Neuronal stem cell (in vitro differentiated cells): ENCODE results near the gene ZFP62.

Source experiments
- DNase-seq: peaks from one replicate; pipeline ENCODE4 v3.0.0-alpha.2; 2013; ENCODE audit warnings: low spot score
- H2AFZ ChIP-seq: one replicate; pipeline ENCODE4 v1.6.1; 2013; ENCODE audit warnings: mild to moderate bottlenecking, low read length, inconsistent platforms
- H2AK5ac ChIP-seq: 2 replicates; pipeline ENCODE4 v1.6.1; 2013; ENCODE audit warnings: low read depth, mild to moderate bottlenecking, inconsistent platforms, low read length, moderate library complexity, mixed read lengths
- H2BK120ac ChIP-seq: 2 replicates; pipeline ENCODE4 v1.6.1; 2013; ENCODE audit warnings: low read depth, mild to moderate bottlenecking, inconsistent platforms, low read length, moderate library complexity, mixed read lengths
- H2BK12ac ChIP-seq: one replicate; pipeline ENCODE4 v1.6.1; 2013; ENCODE audit warnings: low read length, inconsistent platforms
- H2BK15ac ChIP-seq: 2 replicates; pipeline ENCODE4 v1.6.1; 2013; ENCODE audit warnings: mild to moderate bottlenecking, low read length, inconsistent platforms, mixed read lengths
- H2BK5ac ChIP-seq: one replicate; pipeline ENCODE4 v1.6.1; 2013; ENCODE audit warnings: inconsistent platforms, mild to moderate bottlenecking, low read length, moderate library complexity
- H3K14ac ChIP-seq: one replicate; pipeline ENCODE4 v1.6.1; 2013; ENCODE audit warnings: low read length, inconsistent platforms
- H3K18ac ChIP-seq: 2 replicates; pipeline ENCODE4 v1.6.1; 2013; ENCODE audit warnings: low read length, inconsistent platforms
- H3K23ac ChIP-seq: 2 replicates; pipeline ENCODE4 v1.6.1; 2013; ENCODE audit warnings: low read depth, mild to moderate bottlenecking, mixed read lengths, low read length, inconsistent platforms; ENCODE audit not compliant: poor library complexity
- H3K27ac ChIP-seq: replicated peaks from 3 replicates; pipeline ENCODE4 v1.5.1; 2013; ENCODE audit warnings: low read length, inconsistent platforms
- H3K27me3 ChIP-seq, 3 experiments: 2 replicates each; pipeline ENCODE4 v1.6.1; 2013; ENCODE audit warnings: low read length in 3 of 3, mild to moderate bottlenecking in 2 of 3, inconsistent platforms in 1 of 3, low read depth in 1 of 3, mixed read lengths in 1 of 3, moderate library complexity in 1 of 3; ENCODE audit not compliant: control insufficient read depth in 3 of 3, insufficient read depth in 3 of 3
- H3K36me3 ChIP-seq, 2 donors: replicated peaks in 1 of 2; 2 replicates each; pipeline ENCODE4 v1.6.1; 2013; ENCODE audit warnings: low read length in 2 of 2; ENCODE audit not compliant: control insufficient read depth in 2 of 2, insufficient read depth in 2 of 2
- H3K4ac ChIP-seq: 2 replicates; pipeline ENCODE4 v1.6.1; 2013; ENCODE audit warnings: inconsistent platforms, mild to moderate bottlenecking, low read length, moderate library complexity
- H3K4me1 ChIP-seq, 2 donors: 1 replicate in 1 of 2; 2 replicates in 1 of 2; pipeline ENCODE4 v1.6.1; 2013; ENCODE audit warnings: low read length in 2 of 2, low read depth in 1 of 2; ENCODE audit not compliant: control insufficient read depth in 2 of 2, insufficient read depth in 1 of 2
- H3K4me2 ChIP-seq: one replicate; pipeline ENCODE4 v1.6.1; 2013; ENCODE audit warnings: mild to moderate bottlenecking, low read length, inconsistent platforms; ENCODE audit not compliant: insufficient read depth, poor library complexity, severe bottlenecking
- H3K4me3 ChIP-seq, 2 donors: 2 replicates each; pipeline ENCODE4 v1.5.1; 2013; ENCODE audit warnings: low read length in 2 of 2, mild to moderate bottlenecking in 2 of 2, inconsistent platforms in 1 of 2, moderate library complexity in 1 of 2
- H3K79me1 ChIP-seq: one replicate; pipeline ENCODE4 v1.6.1; 2013; ENCODE audit warnings: low read depth, mild to moderate bottlenecking, inconsistent platforms, low read length, moderate library complexity
- H3K9ac ChIP-seq: one replicate; pipeline ENCODE4 v1.6.1; 2013; ENCODE audit warnings: mild to moderate bottlenecking, low read depth, low read length, inconsistent platforms; ENCODE audit not compliant: poor library complexity
- H3K9me3 ChIP-seq, 2 donors: replicated peaks in 1 of 2; 2 replicates each; pipeline versions ENCODE3 to v1.6.1; 2013; ENCODE audit warnings: low read length in 2 of 2, mild to moderate bottlenecking in 2 of 2, inconsistent platforms in 1 of 2, low read depth in 1 of 2, mixed read lengths in 1 of 2, moderate library complexity in 1 of 2; ENCODE audit not compliant: control insufficient read depth in 2 of 2, insufficient read depth in 1 of 2
- H4K8ac ChIP-seq: one replicate; pipeline ENCODE4 v1.6.1; 2013; ENCODE audit warnings: low read depth, mild to moderate bottlenecking, inconsistent platforms, low read length, moderate library complexity
- H4K91ac ChIP-seq: one replicate; pipeline ENCODE4 v1.6.1; 2013; ENCODE audit warnings: low read length, low read depth, mild to moderate bottlenecking, inconsistent platforms; ENCODE audit not compliant: poor library complexity
- WGBS, 2 donors: extraction: QIAGEN DNeasy Blood & Tissue Kit; methylation state at CpG; one replicate each; pipeline ENCODE4 v1.1.7; 2013; ENCODE audit warnings: missing lambda C conversion rate in 2 of 2, mixed read lengths in 1 of 2; ENCODE audit not compliant: insufficient read length in 2 of 2, insufficient replicate concordance in 1 of 2; ENCODE audit errors: extremely low coverage in 2 of 2; 5-methylcytosine and 5-hydroxymethylcytosine counted together

Gene ZFP62

GRCh38 chr5:180809403-180810209, 51.5 kb downstream of the ZFP62 start:
- Histone ChIP-seq H3K27me3 (no peaks in the 10 kb centered on the region), H3K4me3 (peak overlapping the region; percentile 94 to 95), H2BK5ac (peak overlapping the region; percentile 98), H3K9ac (peak overlapping the region; percentile 99), H3K4me2 (peak overlapping the region; percentile 70), H2BK120ac (no peak overlapping the region), H3K27ac (peak overlapping the region; percentile 99), H3K79me1 (no peaks in the 10 kb centered on the region), H3K14ac (no peak overlapping the region), H4K8ac (no peak overlapping the region), H2AK5ac (no peak overlapping the region), H3K4ac (no peak overlapping the region), H4K91ac (no peak overlapping the region), H2BK15ac (no peak overlapping the region), H3K18ac (peak overlapping the region; percentile 99), H2BK12ac (no peak overlapping the region), H3K9me3 (no peaks in the 10 kb centered on the region), H3K4me1 (peaks cover 12 to 23% of the 10 kb centered on the region in 2 donors), H3K36me3 (peaks cover 2 to 21% of the 10 kb centered on the region in 2 donors), H3K23ac (peak overlapping the region; percentile 99), H2AFZ (peak overlapping the region; percentile 100)
- 100% methylated on average over 1 of the region's 40 CpGs; no CpG with 5 or more reads in 1 of the 2 donors for WGBS, 2 donors
- peak; percentile 81 for DNase-seq

- Histone ChIP-seq H3K9me3 (no peaks in the 10 kb centered on the region), H2AFZ (no peak overlapping the region), H3K18ac (no peak overlapping the region), H3K27me3 (no peaks in the 10 kb centered on the region), H3K14ac (no peak overlapping the region), H4K91ac (no peak overlapping the region), H3K4me1 (peaks cover 16 to 23% of the 10 kb centered on the region in 2 donors), H2BK15ac (no peak overlapping the region), H2BK5ac (no peak overlapping the region), H3K4ac (no peak overlapping the region), H2BK12ac (no peak overlapping the region), H3K4me3 (peak overlapping the region in 1 of 2 donors; percentile 95), H2BK120ac (no peak overlapping the region), H3K9ac (no peak overlapping the region), H3K4me2 (peak overlapping the region; percentile 18), H4K8ac (no peak overlapping the region), H3K79me1 (no peaks in the 10 kb centered on the region), H3K36me3 (peaks cover 3 to 25% of the 10 kb centered on the region in 2 donors), H3K23ac (no peak overlapping the region), H2AK5ac (no peak overlapping the region), H3K27ac (no peak overlapping the region)
- DNase-seq, result no peak
- WGBS, 2 donors, result no CpG with 5 or more reads among the region's 5 CpGs
These were observed 52.5 kb downstream of the ZFP62 start for GRCh38 chr5:180808461-180809000.

GRCh38 chr5:180807654-180808414, 53.2 kb downstream of the ZFP62 start:
- no peak overlapping the region for H2AFZ ChIP-seq
- no peak overlapping the region for H2BK12ac ChIP-seq
- no peak overlapping the region for H3K4ac ChIP-seq
- H3K4me1 ChIP-seq, result peaks cover 20 to 27% of the 10 kb centered on the region in 2 donors
- no peak overlapping the region for H4K8ac ChIP-seq
- H4K91ac ChIP-seq, result no peak overlapping the region
- no peaks in the 10 kb centered on the region for H3K27me3 ChIP-seq
- H3K4me3 ChIP-seq, result peak overlapping the region in 1 of 2 donors; percentile 95
- no peak overlapping the region for H2AK5ac ChIP-seq
- H2BK120ac ChIP-seq, result no peak overlapping the region
- no peak overlapping the region for H2BK5ac ChIP-seq
- H3K4me2 ChIP-seq, result no peak overlapping the region
- H3K9me3 ChIP-seq, result no peaks in the 10 kb centered on the region
- no peak for DNase-seq
- H3K27ac ChIP-seq, result no peak overlapping the region
- H3K36me3 ChIP-seq, result peaks cover 3 to 25% of the 10 kb centered on the region in 2 donors
- no CpG with 5 or more reads among the region's 6 CpGs for WGBS, 2 donors
- H2BK15ac ChIP-seq, result no peak overlapping the region
- H3K79me1 ChIP-seq, result no peaks in the 10 kb centered on the region
- no peak overlapping the region for H3K9ac ChIP-seq
- H3K23ac ChIP-seq, result no peak overlapping the region
- H3K18ac ChIP-seq, result no peak overlapping the region
- no peak overlapping the region for H3K14ac ChIP-seq

GRCh38 chr5:180807046-180807445, 54.0 kb downstream of the ZFP62 start:
- no peak overlapping the region for H4K8ac ChIP-seq
- peak overlapping the region; percentile 39 for H3K9ac ChIP-seq
- H3K9me3 ChIP-seq, result no peaks in the 10 kb centered on the region
- no peak overlapping the region for H3K23ac ChIP-seq
- H2BK5ac ChIP-seq, result no peak overlapping the region
- H3K4me1 ChIP-seq, result peaks cover 20 to 27% of the 10 kb centered on the region in 2 donors
- H3K4me3 ChIP-seq, result no peak overlapping the region
- no peak overlapping the region for H3K27ac ChIP-seq
- H2BK120ac ChIP-seq, result no peak overlapping the region
- no peak overlapping the region for H2AK5ac ChIP-seq
- no peak overlapping the region for H2BK12ac ChIP-seq
- no peak overlapping the region for H2AFZ ChIP-seq
- no peak for DNase-seq
- H3K36me3 ChIP-seq, result peaks cover 3 to 25% of the 10 kb centered on the region in 2 donors
- H3K79me1 ChIP-seq, result no peaks in the 10 kb centered on the region
- no peak overlapping the region for H2BK15ac ChIP-seq
- H3K4ac ChIP-seq, result no peak overlapping the region
- H3K4me2 ChIP-seq, result no peak overlapping the region
- WGBS, 2 donors, result no CpG with 5 or more reads among the region's 1 CpG
- no peak overlapping the region for H3K14ac ChIP-seq
- H4K91ac ChIP-seq, result no peak overlapping the region
- H3K27me3 ChIP-seq, result no peaks in the 10 kb centered on the region
- H3K18ac ChIP-seq, result no peak overlapping the region
